ENCODE measurements around the gene SLC35F4. TPM values are rescaled to one million over a fixed set of nuclear protein-coding genes. Genes with fewer than 3 reads are reported as not detected.

SLC35F4 gene
- total and polyA plus RNA-seq, 10 of the 15 experiments (the other 5 are each of a cell fraction or from before 2014, with no cell fraction given): 0.06 to 0.30 TPM; not detected in 8

DNA sequence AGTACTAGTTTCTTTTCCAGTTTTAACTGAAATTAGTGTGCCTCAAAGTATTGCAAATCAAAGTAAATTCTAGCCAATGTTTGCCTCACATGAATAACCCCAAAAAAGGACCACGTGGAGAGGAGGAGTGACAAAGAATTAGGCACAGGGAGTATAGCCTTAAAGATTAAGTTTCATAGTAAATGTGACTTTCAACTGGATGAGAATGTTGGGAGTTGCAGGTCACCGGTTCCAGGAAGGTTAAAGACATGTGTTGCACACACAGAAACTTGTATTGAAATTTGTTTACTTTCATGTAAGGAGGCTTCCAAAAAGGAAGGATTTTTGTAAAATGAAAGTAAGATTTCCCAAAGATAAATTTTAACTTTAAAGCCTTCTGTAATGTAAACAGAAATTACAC lies 283.1 kb downstream of the SLC35F4 start:
- 16% methylated on average over 2 of the region's 2 CpGs for WGBS (ENCODE audit: insufficient coverage, insufficient replicate concordance, low lambda C conversion rate, missing lambda C conversion rate)
- intact Hi-C loops (cut with micrococcal nuclease; ENCODE audit: unreplicated experiment): no loop called here
- H2AFZ ChIP-seq (ENCODE audit: control insufficient read depth, low read depth, low read length): no peak overlapping the region
- BruUV-seq (replicated peaks): no TSS peak
- no peaks in the 10 kb centered on the region for H4K20me1 ChIP-seq (ENCODE audit: control insufficient read depth, insufficient read depth)
- H3K9me3 ChIP-seq (replicated peaks; ENCODE audit: control insufficient read depth, insufficient read depth, low read length): no peaks in the 10 kb centered on the region
- SMC1A ChIA-PET (ENCODE audit: uncharacterized antibody, unreplicated experiment): no interaction called here
- no peak for DNase-seq (ENCODE audit: low read depth, low spot score)
- in situ Hi-C loops (cut with MboI): no loop called here
- no peak overlapping the region for H3K4me3 ChIP-seq
- no peak for FAIRE-seq
- no peaks in the 10 kb centered on the region for H3K36me3 ChIP-seq (ENCODE audit: control insufficient read depth in 2 of 2, insufficient read depth in 2 of 2, low read length in 1 of 2)
- no peaks in the 10 kb centered on the region for H3K4me1 ChIP-seq (ENCODE audit: control insufficient read depth, insufficient read depth, low read length)
- no peaks in the 10 kb centered on the region for H3K27me3 ChIP-seq (replicated peaks in 1 of 2; ENCODE audit: control insufficient read depth in 2 of 2, insufficient read depth in 2 of 2, low read length in 1 of 2)
- no peak overlapping the region for H3K4me2 ChIP-seq (ENCODE audit: control insufficient read depth, insufficient read depth)
- ATAC-seq: no peak
- RAD21 ChIA-PET (ENCODE audit: unreplicated experiment): no interaction called here
- no peaks in the 10 kb centered on the region for H3K79me2 ChIP-seq (ENCODE audit: control insufficient read depth, insufficient read depth, low read length)
- H3K27ac ChIP-seq (ENCODE audit: control insufficient read depth, insufficient read depth): no peak overlapping the region
- POLR2A ChIA-PET: interaction anchor here (0.7 kb wide), 1 partner anchor 10 kb away, joined by 3 read pairs; no protein-coding TSS in a partner anchor
- CTCF ChIA-PET: no interaction called here
- no peak overlapping the region for H3K9ac ChIP-seq (ENCODE audit: control insufficient read depth, insufficient read depth, low read length)
- TF ChIP-seq, protein P1, sequence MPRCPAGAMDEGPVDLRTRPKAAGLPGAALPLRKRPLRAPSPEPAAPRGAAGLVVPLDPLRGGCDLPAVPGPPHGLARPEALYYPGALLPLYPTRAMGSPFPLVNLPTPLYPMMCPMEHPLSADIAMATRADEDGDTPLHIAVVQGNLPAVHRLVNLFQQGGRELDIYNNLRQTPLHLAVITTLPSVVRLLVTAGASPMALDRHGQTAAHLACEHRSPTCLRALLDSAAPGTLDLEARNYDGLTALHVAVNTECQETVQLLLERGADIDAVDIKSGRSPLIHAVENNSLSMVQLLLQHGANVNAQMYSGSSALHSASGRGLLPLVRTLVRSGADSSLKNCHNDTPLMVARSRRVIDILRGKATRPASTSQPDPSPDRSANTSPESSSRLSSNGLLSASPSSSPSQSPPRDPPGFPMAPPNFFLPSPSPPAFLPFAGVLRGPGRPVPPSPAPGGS (IDR thresholded peaks at IDR 0.05; ENCODE audit: borderline replicate concordance, insufficient read depth, low read depth, low read length, poor library complexity, severe bottlenecking): no peak
- TF ChIP-seq NR2F1 (conservative IDR thresholded peaks at IDR 0.05) (no peak), JUND (IDR thresholded peaks at IDR 0.05; ENCODE audit: low read depth, low read length) (no peak), ZNF207 (IDR thresholded peaks at IDR 0.05; ENCODE audit: borderline replicate concordance) (no peak), PML (IDR thresholded peaks at IDR 0.05; ENCODE audit: low read length) (no peak), NFYA (IDR thresholded peaks at IDR 0.05; ENCODE audit: borderline replicate concordance, low read depth, low read length) (no peak), DPF2 (IDR thresholded peaks at IDR 0.05) (no peak)
- TF ChIP-seq, protein P2, sequence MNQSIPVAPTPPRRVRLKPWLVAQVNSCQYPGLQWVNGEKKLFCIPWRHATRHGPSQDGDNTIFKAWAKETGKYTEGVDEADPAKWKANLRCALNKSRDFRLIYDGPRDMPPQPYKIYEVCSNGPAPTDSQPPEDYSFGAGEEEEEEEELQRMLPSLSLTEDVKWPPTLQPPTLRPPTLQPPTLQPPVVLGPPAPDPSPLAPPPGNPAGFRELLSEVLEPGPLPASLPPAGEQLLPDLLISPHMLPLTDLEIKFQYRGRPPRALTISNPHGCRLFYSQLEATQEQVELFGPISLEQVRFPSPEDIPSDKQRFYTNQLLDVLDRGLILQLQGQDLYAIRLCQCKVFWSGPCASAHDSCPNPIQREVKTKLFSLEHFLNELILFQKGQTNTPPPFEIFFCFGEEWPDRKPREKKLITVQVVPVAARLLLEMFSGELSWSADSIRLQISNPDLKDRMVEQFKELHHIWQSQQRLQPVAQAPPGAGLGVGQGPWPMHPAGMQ (IDR thresholded peaks at IDR 0.05; ENCODE audit: borderline replicate concordance): no peak
